GM19468 (cell line): ENCODE measurements around the gene SLC6A18.

Experiments
- ATAC-seq: cut with Tn5 transposase; IDR thresholded peaks from one replicate; pipeline ENCODE4 v1.9.1; 2021; ENCODE audit warnings: mild to moderate bottlenecking, moderate library complexity, moderate number of reproducible peaks; ENCODE audit not compliant: unreplicated experiment; ENCODE audit errors: extremely low read depth

SLC6A18 gene

DNA sequence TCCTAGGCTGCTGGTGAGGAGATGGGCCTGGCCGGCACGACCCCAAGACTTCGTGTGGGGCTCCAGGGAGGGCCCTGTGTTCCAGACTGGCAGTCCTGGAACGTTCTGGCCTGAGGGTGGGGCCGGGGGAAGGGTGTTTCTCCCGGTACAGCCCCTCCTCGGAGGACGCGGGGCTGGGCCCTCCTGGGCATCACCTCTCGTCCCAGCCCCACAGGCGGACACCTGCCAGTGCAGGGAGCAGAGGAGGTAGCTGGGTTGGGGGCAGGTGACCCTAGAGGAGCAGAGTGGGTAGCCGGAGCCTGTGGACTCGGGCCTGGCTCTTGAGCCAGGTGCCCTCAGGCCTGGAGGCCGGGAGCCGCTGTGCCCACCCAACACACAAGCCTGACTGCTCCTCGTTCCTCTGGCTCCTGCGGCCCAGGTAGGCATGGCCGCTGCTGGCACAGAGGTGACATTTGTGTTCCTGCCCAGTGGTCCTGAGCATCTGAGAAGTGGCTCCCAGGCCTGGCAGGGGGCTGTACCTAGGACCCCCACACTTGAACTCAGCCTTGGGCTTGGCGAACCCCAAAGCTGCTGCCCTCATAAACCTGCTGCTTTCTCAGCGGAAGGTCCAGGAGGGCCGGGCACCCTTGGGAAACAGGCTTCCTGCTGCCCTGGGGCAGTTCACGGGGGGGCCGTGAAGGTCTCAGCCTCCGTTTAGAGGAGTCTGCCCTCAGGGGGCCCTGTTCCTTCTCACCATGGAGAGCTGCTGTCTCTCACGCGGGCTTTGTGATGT is 23.0 kb upstream of the SLC6A18 start:
- no peak for ATAC-seq

DNA sequence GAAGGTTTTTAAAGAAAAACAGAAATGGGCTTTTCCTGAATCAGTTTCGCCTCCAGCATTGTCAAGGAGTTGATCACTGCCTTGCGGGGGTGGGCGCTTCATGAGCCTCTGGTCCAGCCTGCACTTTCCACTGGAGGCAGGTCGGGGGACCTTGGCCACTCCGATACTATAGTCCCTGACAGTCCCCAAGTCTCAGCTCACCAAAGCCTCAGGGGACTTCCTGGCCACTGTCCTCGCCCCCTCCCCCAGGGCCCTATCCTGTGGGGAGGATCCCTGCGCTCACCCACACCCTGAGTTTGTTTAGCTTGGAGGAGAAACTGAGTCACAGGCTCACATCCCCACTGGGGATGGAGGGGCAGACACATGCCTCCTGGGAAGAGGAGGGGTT is 22.4 kb upstream of the SLC6A18 start:
- no peak for ATAC-seq

DNA sequence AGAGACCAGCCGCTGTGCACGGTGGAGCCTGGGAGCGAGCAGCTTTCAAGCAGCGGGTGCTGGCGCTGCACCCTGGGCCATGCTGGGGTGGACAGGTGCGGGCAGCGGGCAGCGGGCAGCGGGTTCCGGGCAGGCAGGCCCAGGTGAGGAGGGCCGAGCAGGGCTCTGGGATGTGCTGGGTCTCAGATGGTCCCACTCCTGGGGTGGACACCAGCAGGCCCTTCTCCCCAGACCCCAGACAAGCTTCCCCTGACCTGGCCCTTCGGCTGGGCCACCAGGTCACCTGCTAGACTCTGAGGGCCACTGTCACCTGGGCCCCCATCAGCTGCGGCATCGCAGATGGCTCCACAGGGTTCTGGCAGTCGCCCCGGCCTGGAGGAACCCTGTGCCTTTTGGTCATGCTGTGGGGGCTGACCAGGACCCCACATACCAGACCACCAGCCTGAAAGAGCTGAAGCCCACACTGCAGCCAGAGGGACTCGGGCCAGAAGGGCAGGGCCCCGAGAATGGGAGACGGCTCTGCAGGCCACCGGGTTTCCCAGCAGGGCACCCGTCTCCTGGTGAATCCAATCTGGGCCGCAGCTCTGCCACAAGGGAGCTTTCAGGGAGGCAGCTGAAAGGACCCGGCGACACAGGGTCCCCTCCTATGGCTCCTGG is 21.7 kb upstream of the SLC6A18 start:
- no peak for ATAC-seq

DNA sequence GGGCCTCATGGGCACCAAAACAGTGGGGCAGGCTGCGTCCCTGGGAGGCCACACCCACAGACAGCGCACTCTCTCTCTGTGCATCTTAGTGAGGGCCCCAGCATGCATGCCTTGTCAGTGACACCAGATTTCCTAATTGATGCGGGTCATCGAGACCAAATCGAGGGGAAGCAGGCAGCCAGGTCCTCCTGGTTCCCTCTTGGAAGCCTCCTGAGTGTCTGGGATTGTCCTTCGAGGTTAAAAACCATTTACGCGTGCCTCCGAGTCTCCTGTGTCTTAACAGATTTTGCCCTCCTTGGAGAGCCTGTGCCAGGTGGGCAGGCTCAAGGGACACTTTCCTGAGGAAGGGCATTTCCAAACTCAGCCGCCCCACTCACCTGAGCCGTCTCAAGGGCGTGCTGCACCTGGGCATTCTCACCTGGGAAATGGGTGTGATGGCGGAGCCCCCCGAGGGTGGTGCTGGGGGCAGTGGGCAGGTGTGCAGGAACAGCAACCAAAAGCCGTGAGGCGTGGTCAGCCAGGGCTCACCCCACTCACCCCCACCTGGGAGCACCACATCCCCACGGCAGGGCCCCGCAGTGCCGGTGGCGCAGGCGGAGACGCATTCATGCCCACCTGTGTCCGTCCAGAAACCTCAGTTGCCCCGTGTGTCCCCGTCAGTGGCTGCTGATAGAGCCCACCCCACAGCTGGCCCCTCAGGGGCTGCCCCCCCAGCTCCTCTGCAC is 21.1 kb upstream of the SLC6A18 start:
- ATAC-seq = no peak

DNA sequence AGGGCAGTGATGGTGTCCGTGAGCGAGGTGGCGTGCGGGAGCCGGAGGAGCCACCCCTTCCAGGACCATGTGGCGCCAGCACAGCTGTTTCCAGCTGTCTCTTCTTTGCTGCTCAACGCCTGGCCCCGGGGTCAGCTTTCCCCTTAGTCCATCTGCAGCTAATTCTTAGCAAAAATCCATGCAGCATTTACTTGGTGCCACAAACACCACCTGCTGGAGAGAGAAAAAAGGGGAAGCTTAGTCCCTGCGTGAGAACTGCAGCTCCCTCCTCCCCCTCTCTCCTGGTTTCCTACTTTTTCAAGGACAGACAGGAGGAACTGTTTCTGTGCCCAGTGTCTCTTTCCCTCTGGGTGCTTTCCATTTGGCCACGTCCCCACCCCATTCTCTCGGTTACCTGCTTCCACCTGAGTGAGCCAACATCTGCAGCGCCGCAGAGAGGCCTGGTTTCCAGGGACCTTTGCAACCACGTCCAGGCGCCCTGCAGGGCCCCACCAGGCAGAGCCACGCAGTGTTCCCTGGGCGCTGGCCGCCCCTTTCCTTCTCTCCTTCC is 20.4 kb upstream of the SLC6A18 start:
- ATAC-seq = no peak

DNA sequence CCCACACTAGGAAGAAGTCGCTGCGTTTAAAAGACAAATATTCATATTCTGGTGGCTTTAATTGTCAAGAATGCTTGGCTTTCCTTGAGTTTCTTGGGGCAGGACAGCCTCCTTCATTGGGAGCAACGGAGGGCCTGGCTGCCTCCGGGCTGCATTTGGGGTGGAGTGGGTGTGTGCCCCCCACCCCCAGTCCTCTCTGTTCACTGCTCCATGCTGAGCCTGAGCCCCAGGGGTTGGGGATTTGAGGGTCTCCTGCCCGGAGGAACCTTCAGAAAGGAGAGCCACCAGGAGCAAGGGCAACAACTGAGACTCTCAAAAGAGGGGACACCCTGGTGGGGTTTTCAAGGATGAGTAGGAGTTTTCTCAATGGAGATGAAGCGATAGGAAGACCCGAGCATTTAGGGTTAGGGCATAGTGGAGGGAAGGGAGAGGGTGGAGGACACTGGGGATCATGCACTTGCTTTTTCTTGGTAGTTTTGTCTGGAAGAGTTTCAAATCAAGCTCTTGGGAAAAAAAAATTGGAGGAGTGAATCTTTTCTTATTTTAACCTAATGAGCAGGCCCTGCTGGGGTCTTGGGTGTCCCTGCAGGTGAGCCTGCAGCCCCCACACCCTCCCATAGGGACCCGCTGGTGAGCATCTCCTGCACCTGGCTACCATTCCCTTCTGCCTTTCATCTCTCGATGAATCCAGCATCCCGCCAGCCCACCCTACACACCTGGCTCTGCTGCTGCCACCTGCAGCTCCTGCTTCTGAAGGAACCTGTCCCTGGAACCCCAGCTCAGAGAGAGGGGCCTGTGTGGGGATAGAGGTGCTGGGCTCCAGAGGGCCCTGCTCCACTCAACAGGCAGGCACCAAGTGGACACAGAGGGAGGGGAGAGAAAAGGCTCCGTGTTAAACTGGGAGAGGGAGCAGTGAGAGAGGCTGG is 19.7 kb upstream of the SLC6A18 start:
- no peak for ATAC-seq

DNA sequence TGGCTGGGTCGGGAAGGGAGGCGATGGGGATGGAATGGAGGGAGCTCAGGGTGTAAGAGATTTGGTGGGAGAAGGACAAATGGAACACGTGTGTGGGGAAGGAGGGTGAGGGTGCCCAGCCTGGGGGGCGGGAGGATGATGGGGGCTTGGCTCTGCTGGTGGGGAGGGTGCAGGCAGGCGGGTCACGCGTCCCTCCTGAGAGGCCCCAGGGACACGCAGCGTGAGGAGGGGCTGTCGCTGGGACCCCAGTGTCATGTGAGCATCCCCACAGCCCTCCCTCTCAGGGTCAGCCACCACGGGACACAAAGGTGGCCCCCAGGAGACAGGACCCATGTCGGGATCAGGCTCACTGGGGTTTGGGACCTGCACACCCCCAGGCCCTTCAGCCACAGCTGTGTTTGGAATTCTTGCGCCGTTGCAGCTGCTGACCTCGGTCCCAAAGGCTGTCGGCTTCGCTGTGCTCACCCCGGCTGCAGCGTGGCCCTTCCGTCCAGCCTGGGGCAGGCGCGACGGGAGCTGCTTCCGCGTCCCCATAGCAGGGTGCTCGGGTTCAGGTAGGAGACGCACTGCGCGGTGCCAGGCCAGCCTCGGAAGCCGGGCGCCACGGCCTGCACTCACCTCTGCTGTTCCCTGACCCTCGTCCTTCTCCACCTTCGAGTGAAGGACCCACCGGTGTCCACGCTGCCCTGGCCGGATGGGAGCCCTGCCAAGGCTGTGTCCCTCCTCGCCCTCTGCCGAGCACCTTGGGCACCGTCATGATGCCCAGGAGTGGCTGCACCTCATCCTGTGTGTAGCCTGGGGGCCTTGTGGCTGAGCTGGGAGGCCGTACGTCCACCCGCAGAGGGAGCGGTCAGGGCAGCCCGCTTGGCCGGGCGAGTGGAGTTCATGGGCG is 18.4 kb upstream of the SLC6A18 start:
- no peak for ATAC-seq

DNA sequence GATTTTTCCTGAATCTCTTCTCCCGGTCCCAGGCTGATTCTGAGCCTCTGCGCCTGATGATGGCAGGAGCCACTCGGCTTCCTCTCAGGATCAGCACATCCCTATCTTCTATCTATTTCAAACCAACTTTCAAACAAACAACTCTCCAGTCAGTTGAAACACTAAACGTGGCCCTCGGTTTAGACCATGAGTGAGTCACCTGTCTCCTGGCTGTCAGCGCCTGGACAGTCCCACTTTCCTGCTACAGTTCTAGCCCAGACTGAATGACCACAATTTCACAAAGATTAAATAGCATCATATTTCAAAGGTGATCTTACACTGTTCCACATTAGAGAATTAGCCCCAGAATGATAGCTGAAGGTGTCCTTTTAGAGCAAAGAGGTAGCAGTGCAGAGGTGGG is 17.6 kb upstream of the SLC6A18 start:
- no peak for ATAC-seq

DNA sequence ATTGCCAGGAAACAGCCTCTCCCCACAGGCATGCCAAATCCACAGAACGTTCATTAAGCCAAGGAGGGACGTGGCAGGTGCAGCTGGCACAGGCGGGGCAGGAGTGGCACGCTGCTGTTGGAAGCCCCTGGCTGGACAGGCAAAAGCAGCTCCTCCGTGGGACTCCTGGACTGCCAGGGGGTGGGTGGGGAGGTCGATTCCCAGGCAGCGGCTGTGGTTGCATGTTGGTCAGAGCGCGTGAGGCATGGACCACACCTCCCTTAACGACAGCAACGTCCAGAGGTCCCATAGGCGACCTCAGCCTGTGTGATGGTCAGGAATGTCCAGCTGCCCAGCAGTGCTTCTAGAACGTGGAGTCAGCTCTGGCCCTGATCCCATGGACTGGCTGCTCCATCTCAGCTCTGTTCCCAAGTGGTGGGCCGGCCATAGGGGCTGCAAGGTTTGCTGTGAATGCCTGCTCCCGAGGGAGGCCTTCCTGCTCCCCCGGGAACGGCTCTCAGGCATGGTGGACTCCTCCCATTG is 16.9 kb upstream of the SLC6A18 start:
- no peak for ATAC-seq

DNA sequence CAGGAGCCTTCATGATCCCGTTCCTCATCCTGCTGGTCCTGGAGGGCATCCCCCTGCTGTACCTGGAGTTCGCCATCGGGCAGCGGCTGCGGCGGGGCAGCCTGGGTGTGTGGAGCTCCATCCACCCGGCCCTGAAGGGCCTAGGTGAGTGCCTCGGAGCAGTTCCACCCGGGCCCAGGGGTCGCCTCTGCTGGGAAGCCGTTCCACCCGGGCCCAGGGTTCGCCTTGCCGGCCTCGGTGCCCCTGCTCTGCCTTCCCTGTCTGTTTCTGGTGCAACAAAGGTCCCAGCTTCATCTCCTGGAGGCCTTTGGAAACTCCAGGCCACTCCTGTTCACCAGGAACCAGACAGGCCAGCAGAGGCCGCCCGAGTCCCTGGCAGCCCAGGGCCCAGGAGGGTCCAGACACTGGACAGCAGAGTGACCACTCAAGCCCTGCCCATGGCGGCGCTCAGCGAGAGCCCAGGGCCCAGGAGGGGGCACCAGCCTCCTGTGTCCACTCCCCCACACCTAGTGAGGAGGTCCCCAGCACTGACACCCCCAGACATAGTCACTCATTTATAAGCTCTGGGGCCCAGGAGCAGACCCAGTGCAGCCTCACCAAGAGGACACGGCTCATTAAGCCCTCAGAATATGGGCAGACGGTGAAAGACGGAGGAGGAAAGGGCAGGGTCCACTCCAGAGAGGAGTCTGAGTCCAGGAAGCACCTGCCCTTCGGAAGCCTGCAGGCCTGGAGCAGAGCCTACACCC is 16.3 kb upstream of the SLC6A18 start:
- no peak for ATAC-seq

DNA sequence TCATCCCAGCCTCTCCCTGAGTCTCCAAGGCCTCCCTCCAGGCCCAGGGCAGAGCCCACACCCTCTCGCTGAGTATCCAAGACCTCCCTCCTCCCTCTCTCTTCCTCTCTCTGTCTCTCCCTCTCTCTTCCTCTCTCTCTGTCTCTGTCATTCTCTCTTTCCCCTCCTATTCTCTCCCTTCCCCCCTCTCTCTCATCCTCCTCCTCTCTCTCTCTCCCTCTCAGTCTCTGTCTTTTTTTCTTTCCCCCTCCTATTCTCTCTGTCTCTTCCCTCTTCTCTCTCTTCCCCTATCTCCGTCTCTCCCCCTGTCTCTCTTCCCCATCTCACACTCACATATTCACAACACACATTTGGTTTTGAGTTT is 15.7 kb upstream of the SLC6A18 start:
- no peak for ATAC-seq

DNA sequence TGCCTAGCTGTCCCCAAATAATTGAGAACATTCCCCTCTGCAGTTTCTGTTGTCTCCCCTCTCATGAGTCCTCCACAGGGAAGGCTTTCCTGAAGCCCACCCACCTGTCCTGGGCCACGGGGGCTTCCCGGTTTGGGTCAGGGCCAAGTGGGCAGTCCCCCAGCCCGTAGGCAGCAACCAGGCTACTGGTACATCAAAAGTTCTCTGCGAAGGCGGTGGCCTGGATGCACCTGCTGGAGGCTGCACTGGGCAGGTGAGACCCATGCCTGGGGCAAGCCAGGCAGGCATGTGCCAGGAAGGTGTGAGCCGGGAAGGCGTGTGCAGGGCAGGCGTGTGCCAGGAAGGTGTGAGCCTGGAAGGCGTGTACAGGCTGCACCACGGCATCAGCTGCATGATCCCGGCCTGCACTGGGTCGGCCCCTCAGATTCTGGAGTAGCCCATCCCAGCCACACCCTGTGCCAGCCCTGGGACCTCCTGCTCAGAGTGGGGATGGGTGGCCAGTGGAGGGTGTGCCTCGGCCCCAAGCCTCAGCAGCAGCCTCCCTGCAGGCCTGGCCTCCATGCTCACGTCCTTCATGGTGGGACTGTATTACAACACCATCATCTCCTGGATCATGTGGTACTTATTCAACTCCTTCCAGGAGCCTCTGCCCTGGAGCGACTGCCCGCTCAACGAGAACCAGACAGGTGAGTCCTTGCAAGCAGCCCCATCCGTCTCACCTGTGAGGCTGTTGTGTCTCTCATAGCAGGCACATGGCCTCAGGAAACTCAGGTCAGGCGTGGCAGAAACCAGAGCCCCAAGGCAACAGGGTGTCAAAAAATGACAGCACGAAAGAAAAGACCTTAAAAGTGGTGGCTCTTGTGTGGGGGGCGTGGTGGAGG is 15.0 kb upstream of the SLC6A18 start:
- ATAC-seq = no peak

DNA sequence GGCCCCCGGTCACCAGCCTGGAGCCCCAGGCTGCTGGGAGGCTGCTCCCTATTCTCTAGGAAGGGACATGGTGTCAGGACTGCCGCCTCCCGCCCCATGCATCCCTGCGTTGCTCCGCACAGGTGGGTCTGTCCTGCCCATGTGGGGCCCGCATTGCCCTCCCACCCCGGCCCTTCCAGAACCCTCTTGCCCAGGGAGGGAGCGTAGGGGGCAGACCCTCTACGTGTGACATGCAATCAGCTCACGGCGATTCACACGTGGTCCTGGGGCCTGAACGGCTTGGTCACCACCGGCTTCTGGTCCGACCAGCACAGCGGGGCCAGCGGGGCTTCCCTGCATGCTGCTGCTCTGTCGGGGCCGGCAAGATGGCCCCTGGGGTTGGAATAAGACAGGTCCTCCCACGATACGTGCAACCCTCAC is 14.3 kb upstream of the SLC6A18 start:
- ATAC-seq = no peak

DNA sequence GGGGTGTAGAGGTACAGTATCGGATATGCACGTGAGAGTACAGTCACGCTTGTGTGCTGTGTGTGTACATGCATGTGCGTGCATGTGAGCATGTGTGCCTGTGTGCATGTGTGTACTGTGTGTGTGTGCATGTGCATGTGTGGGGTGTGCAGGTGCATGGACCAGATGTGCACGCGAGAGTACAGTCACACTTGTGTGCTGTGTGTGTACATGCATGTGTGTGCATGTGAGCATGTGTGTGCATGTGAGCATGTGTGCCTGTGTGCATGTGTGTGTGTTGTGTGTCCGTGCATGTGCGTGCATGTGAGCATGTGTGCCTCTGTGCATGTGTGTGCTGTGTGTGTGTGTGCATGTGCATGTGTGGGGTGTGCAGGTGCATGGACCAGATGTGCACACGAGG is 13.5 kb upstream of the SLC6A18 start:
- ATAC-seq = no peak

DNA sequence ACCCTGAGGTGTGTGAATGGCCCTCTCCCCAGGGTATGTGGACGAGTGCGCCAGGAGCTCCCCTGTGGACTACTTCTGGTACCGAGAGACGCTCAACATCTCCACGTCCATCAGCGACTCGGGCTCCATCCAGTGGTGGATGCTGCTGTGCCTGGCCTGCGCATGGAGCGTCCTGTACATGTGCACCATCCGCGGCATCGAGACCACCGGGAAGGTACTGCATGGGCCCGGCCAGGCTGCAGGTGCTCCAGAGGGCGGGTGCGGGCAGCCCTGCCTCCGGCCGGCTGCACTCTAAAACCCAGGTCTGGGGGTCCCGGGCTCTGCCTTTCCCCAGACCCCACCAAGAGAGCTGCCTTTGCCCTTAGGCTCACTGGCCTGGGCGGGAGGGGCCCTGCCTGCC is 12.9 kb upstream of the SLC6A18 start:
- no peak for ATAC-seq

DNA sequence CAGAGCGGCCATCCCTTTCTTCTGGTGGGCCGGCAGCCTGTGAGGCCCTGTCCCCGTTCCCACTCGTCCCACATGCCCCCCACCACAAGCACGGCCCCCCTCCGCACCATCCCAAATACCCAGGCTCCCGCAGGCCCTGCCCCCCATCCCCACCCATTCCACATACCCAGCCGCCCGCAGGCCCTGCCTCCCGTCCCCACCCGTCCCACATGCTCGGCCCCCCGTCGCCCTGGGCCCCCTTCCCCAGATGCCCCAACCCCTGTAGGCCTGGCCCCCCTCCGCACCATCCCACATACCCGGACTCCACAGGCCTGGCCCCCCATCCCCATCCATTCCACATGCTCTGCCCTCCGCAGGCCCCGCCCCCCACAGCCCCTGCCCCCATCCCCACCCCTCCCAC is 12.3 kb upstream of the SLC6A18 start:
- ATAC-seq = no peak

DNA sequence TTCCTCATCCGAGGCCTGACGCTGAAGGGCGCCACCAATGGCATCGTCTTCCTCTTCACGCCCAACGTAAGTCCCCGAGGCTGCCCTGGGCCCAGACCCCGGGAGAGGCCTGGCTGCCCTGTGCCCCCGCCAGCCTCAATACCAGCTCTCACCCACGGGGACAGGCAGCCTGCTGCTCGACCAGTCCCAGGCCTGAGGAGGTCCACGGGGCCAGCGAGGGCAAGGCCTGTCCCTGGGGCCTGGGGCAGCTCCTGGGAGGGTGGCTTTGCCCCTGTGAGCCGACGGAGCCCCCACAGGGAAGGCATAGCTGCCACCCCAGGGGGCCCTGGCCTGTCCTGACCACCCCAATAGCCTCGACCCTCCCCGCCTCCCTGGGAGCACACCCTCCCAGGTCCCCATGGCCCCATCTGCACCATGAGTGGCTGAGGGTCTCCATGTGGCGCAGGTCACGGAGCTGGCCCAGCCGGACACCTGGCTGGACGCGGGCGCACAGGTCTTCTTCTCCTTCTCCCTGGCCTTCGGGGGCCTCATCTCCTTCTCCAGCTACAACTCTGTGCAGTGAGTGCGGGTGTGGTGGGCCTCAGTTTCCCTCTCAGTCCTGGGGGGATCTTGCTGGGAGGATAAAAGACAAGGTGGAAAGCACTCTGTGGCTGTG is 11.5 kb upstream of the SLC6A18 start:
- no peak for ATAC-seq
